NCI-H146 treated with DMSO at 0.1 percent for 48 hours (cell line): ENCODE data around the gene RAB3GAP1.
"Not testable (repeated sequence)": the region's sequence is repeated elsewhere in the genome, so short reads cannot be mapped to it uniquely, and the experiment has no call there.

ENCODE experiments used
- DNase-seq: peaks from one replicate; lab custom pipeline; 2025; ENCODE audit not compliant: unreplicated experiment; lab: John Stamatoyannopoulos, UW

The RAB3GAP1 gene

DNA sequence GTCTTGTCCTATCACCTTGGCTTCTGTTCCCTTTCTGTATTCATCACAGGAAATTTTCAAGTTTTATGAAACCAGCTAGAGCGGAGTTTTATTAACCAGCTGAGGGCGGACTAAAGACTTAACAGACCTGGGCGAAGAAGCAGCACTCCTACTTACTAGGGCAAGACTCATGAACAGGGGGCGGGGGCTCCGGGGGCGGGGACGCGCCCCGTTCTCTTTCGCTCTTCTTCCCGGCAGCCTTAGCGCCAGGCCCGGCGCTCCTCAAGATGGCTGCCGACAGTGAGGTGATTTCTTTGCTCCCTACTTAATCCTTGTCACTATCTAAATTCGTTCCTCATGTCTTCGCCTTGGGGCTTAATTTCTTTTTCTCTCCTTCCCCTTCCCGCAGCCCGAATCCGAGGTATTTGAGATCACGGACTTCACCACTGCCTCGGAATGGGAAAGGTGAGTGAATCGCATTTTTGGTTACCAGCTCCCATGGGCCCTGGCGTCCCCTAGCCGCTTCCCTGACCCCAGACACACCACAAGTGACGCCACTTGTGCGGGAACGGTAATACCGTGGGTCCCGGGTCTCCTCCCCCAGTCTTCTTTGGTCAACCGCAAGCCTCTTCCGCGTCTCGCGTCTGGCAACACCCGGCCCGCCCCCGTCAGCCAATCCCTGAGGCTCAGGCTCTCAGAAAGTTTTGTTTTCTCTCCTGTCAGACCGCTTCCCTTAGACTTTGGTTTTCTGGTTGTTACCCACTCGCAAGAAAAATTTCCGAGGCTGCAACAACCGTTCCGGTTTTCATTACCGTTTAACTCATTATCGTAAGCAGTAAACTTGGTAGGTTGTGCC is at the start of gene RAB3GAP1:
Gene RAB3GAP1 (plus strand): TSS at position 251 of the 835 bp plus-strand sequence. CDS start 16 bp downstream, at position 267.
- DNase-seq: peak; percentile 67

DNA sequence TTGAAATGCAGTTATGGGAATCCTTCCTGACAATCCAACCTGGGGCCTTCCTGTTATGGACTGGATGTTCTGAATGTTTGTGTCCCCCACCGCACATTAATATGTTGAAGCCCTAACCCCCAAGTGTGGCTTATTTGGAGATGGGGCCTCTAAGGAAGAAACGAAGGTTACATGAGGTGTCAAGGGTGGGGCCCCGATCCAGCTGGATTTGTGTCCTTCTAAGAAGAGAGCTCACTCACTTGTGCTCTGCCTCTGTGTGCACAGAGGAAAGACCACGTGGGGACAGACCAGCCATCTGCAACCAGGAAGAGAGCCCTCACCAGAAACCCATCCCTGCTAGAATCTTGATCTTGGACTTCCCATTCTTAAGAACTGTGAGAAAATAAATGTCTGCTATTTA is 49.3 kb upstream of the RAB3GAP1 start:
- DNase-seq: no peak

DNA sequence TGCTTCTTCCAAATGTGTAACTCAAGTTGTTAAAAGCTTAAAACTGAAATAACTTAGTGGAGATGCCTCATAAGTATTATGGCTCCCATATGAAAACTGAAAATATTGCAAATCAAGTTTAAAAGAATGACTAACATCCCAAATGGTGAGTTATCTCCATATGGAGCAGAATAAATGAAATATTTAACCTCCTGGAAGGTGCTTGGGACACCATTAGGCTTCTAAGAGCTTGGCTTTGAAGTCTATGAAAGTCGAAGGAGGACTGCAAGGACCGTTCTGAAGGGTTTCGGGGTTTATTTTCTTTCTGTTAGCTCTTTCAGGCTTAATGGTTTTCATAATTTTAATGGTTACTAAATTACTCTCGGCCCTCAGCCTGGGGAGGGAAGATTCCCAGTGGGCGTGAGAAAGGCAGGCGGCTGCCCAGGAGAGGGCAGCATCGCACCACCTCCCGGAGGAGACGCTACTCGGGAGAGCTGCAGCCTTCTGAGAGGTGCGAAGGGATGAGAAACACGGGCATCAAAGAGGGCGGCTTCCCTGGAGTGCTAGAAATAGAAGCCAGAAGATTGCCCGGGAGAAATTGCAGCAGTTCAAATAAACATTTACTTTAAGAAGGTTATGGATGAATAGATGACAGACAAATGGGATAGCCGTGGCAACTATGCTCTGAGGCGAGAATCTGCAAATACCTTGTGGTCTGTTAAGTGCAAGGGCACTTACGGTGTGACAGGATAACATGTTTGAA is 47.9 kb upstream of the RAB3GAP1 start:
- DNase-seq: peak; percentile 62

DNA sequence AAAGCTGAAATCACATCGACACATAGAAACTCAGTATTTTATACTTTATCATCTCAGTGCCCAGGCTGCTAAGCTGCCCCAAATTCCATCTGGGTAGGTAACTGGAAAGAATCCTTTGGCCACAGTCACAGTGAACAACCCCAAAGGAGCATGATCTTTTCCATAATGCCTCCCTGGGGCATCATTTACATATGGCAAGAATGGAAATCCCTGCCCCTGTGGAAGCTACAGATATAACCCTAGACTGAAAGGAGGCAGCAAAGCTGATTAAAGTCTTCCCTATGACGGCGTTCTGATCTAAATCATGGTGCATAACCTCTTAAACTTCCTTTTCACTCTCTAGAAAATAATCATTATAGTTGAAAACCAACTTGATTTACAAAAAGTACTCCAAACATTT is 46.3 kb upstream of the RAB3GAP1 start:
- DNase-seq: no peak

DNA sequence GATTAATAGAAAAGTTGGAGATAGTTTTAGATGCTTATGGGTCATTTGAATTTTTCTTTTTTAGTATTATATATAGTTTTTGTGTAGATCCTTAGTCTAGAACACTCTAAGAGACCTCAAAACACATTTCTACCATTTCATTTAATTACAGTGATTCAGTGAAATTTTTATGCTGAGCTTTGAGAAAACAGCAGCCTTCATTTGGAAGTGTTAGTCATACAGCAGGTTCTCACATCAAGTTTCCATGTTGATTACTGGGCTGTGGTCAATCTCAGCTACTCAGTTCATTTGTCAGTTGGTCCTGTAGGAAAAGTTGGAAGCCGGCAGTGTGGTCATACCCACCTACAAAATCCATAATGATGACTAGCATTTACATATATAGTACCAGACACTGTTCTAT is 42.8 kb upstream of the RAB3GAP1 start:
- no peak for DNase-seq

DNA sequence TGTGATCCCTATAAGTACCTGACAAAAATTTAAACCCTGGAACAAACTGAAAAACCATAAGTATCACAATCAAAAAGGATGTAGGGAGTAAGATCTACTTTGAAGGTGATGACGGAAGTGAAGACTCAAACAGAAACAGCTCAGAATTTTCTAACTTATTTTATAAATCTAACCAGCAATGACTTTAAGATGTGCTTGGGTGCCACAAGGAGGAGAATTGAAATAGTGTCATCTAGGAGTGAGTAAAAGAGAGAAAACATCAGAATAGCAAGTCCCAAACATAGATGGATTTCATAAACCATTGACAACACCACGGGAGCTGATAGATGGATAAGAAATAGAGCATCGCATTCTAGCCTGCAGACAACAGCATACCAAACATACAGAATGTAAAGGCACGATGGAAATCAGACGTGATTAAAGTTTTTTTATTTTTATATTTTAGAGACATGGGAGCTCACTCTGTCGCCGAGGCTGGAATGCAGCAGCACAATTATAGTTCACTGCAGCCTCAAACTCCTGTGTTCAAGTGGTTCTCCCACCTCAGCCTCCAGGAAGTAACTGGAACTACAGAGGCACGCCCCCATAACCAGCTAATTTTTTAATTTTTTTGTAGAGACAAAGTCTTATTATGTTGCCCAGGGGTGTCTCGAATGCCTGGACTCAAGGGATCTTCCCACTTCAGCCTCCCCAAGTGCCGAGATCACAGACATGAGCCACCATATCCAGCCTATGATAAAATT is 41.7 kb upstream of the RAB3GAP1 start:
- no peak for DNase-seq

DNA sequence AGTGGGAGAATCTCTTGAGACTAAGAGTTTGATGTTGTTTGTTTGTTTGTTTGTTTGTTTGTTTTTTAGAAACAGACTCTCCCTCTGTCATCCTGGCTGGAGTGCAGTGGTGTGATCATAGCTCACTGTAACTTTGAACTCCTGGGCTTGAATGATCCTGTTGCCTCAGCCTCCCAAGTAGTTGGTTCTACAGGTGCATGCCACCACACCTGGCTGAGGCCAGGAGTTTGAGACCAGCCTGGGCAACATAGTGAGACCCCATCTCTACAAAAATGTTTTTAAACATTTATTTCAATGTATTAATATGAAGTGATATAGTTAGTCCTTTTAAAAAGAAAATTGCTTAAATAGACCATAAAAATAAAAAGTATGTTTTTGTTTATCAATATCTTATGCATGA is 40.5 kb upstream of the RAB3GAP1 start:
- no peak for DNase-seq

DNA sequence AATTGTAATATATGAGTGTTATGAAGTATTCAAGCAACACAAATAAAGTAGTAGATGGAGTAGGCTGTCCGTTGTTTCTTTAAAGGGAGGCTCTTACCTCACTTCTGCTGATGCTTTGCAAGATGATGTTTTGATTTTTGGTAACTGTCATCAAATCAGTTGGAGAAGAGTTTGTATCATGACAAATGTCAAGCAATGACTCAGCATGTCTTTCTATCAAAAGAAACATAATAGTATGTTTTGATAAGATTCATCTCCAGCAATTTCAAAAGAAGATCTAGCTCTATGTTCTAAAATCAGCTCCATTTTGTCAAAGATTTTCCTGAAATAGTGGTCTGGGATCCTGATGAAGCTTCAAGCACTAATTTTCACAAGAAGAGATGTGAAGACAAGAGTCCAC is 30.5 kb upstream of the RAB3GAP1 start:
- DNase-seq: no peak

DNA sequence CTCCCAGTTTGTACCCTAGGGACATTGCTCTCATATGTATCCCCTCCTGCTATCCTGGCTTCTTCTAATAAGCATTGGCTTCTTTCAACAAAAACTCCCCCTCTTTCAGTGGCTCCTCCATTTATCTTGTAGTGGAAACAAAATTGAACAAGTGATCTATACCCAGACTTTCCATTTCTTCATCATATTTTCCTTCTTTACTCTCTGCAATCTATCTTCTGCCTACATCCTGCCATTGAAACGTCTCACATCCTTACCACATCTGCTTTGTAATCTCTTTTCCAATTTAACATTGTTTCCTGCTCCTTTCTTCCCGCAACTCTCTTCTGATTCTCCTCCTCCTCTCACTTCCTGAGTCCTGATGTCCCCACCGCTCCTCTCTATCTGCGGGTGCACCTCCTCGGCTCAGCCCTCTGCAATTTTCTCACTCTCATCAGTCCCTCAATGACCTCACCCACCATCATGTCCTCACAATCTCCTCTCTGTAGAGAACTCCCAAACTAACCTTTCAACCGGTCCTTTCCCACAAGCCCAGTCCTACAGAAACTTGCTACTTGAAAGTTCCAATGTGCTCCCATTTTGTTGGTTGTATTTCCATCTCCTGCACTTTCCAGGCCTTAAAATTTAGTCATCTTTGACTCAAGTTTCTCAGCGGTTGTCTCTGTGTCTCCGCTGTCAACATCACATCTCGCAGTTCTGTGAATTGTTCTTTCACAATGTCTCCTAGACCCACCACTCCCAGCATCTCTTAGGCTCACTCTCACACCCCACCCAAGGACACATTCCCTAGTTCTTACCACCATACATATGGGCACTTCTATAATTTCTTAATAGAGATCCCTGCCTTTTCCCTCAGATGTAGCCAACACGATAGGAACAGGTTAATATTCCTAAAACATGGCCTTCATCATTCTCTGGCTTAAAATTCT is 28.9 kb upstream of the RAB3GAP1 start:
- DNase-seq: no peak

DNA sequence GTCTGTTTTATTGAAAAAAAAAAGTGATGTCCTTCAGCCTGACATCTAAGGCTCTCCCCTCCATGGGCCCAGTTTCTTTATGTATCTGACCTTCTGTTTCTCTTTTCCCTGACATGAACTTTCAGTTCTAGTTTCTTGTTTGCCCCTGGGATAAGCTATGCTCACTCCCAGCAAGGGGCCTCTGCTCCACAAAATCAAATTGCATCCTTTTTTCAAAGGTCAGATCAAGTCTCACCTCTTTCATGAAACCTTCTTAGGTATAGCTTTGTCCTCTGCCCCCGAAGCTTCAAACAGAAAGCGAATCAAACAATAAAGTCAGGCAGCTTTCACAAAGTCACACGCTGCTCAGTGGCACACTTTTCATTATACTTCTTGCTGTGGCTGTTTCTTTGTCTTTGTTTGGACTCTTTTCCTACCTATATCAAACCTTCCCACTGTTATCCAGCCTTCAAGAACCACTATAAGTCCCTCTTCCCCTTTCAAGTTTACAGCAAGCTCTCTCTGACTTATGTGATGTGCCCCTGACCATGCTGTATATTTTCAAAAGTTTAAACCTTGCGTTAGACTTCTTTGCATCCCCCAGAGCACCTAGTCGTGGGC is 28.1 kb upstream of the RAB3GAP1 start:
- no peak for DNase-seq

DNA sequence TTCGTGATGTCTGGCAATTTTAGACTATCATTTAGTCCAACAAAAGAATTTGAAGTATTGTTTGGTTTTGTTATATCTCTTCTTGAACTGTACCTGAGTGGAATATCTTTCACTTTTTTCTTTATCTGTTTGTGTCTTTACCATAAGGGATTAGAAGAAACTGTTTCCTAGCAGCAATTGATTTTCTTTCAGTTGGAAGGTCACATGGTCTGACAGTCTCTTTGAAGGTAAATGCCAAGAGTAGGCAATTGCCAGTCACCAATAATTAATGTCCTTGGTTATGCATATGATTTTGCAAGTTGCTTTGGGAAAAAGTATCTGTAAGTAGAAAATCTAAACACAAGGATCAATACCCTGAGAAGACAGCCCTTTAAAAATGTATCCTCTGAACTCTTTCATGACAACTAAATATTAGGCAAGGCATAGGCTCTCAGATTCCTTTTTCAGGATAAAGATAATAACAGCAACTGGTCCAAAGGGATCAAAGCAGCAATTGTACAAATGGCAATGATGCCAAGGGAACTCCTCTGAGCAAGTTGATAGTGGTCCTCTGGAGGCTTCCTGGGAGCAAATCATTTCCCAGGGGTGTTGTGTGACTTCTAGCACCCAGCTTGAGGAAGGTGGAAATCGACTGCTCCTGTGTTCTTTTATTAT is 22.5 kb upstream of the RAB3GAP1 start:
- no peak for DNase-seq

DNA sequence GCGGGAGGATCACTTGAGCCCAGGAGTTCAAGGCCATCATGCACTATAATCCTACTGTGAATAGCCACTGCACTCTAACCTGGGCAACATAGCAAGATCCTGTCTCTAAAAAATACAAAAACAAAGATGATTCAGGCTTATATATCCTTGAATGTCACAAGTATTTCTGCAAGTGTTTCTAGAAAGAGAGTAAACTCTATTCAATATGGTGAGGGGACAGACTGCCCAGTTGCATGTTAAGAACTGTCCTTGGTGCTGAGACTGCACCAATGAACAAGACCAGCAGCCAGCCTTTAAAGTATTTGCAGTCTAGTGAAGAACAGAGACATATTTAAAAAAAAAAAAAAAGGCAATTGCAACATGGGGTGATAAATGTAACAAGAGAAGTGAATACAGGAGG is 21.3 kb upstream of the RAB3GAP1 start:
- no peak for DNase-seq

DNA sequence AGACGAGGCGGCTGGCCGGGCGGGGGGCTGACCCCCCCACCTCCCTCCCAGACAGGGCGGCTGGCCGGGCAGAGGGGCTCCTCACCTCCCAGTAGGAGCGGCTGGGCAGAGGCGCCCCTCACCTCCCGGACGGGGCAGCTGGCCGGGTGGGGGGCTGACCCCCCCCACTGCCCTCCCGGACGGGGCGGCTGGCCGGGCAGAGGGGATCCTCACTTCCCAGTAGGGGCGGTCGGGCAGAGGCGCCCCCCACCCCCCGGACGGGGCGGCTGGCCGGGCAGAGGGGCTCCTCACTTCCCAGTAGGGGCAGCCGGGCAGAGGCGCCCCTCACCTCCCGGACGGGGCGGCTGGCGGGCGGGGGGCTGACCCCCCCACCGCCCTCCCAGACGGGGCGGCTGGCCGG is 18.9 kb upstream of the RAB3GAP1 start:
- not testable (repeated sequence) for DNase-seq

DNA sequence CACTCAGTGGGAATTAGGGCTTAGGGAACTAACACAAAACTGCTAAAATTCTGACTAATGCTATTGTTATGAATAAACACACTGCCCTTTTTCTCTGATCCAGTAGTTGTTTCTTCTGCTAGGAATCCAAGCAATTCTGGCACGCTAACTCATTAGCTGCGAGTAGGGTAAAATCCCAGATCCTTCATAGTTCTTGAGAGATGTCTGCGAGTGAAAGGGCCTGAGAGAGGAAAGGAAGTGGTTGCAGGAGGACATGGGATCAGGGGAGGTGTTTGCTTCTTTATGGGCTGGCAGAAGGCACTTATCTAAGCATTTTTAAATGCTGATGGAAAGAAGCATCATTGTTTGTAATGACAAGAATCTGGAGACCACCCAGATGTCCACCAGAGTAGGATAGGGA is 14.3 kb upstream of the RAB3GAP1 start:
- DNase-seq: no peak

DNA sequence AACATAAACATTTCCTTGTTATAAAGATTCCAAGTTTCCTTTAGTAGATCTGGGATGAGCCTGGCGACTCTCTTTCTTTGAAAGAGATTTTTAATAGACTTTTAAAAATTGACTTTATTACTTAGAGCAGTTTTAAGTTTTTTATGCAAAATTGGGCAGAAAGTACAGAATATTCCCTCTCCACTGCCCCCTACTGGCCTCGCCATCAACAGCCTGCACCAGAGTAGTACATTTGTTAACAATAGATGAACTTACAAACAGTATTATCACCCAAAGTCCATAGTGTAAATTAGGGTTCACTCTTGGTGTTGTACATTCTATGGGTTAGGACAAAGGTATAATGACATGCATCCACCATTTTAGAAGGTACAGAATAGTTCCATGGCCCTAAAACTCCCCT is 8.7 kb upstream of the RAB3GAP1 start:
- DNase-seq: no peak

DNA sequence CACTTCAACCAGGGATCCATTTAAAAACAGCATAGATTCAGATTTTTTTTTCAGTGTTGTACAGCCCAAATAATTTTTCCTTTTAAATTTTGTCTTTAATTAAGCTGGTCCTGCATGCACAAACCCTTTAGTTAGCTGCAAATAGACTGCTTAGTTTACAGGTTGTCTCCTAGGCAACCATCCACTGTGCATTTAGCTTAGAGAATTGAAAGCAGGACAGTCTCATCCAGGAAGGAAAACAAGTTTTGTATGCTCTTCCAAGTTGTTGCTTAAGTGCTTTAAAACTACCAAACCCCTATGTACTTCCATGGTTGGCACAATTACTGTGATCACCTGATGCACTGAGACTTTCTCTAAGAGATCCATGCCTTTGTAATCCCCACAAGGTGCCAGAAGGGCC is 4.8 kb upstream of the RAB3GAP1 start, which contains the start of gene MAP3K19:
Gene MAP3K19 (minus strand): TSS at position 148 of the 400 bp plus-strand sequence. CDS start 22,800 bp downstream, outside the sequence.
- DNase-seq: no peak

DNA sequence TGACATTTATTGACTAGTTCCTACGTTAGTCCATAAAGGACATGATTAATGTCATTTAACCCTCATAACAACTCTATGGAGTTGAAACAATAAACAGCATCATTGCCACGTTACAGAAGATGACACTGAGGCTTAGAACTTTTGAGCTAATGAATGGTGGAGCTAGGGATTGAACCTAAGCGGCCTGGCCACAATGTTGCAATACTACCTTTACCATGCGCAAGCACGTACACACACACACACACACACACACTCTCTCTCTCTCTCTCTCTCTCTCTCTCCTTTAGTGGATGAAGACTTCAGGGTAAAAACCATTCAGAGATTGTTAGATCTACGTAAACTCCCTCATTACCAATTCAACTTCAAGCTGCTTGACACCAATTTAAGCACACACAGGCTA is 4.0 kb upstream of the RAB3GAP1 start:
- DNase-seq: no peak

DNA sequence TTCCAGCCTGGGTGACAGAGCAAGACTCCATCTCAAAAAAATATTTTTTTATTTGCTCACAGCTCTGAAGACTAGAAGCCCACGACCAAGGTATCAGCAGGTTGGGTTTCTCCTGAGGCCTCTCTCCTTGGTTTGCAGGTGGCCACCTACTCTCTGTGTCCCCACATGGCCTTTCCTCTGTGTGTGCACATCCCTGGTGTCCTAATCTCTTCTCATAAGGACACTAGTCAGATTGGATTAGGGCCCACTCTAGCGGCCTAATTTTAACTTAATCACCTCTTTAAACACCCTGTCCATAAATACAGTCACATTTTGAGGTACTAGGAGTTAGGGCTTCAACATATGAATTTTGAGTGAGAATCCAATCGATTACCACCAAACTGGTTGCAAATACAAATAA is 2.0 kb upstream of the RAB3GAP1 start:
- no peak for DNase-seq

DNA sequence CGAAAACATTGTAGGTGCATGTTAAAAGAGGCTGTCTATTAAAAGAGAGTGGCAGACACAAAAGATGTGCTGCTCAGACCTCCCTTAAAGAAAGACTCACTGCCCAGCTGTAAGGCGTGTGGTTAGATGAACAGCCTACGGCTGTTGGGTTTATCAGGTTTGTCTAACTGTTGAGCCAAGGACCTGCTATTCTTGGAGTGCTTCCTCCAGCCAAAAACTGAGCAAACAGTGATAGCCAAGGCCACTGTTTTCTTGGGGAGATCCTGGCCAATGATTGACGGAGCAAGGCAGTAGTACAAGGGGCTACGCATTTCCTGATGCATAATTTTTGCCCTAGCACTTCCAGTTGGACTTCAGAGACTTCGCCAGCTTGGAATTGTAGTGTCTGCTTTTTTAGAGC is 1.4 kb upstream of the RAB3GAP1 start:
- DNase-seq: no peak
